Inferior parietal cortex (tissue), 1 donor: ENCODE data around the gene DSTYK.
"Not testable (repeated sequence)": the region's sequence is repeated elsewhere in the genome, so short reads cannot be mapped to it uniquely, and the experiment has no call there.

Experiments
- DNase-seq: peaks from one replicate; pipeline ENCODE4 v3.0.0-alpha.2; 2016; ENCODE audit errors: extremely low spot score

The DSTYK gene

GRCh38 chr1:205240569-205240968 lies 29.1 kb upstream of the DSTYK start:
- no peak for DNase-seq

- no peak for DNase-seq
Observed at GRCh38 chr1:205240118-205240517, 28.6 kb upstream of the DSTYK start.

- no peak for DNase-seq
Observed at GRCh38 chr1:205239078-205239477, 27.6 kb upstream of the DSTYK start.

- DNase-seq: no peak
Observed at GRCh38 chr1:205237526-205238484, 26.3 kb upstream of the DSTYK start.

- DNase-seq: no peak
Observed at GRCh38 chr1:205236951-205237475, 25.5 kb upstream of the DSTYK start.

GRCh38 chr1:205236526-205236925 lies 25.0 kb upstream of the DSTYK start:
- peak; percentile 31 for DNase-seq

- DNase-seq: peak; percentile 21
Observed at GRCh38 chr1:205235951-205236350, 24.4 kb upstream of the DSTYK start.

- not testable (repeated sequence) for DNase-seq
Observed at GRCh38 chr1:205233986-205234385, 22.5 kb upstream of the DSTYK start.

- DNase-seq: no peak
Observed at GRCh38 chr1:205232945-205233397, 21.5 kb upstream of the DSTYK start.

GRCh38 chr1:205232127-205232820 lies 20.8 kb upstream of the DSTYK start:
- DNase-seq: peak; percentile 11

GRCh38 chr1:205230982-205231381 lies 19.5 kb upstream of the DSTYK start:
- DNase-seq: peak; percentile 40

- DNase-seq: peak; percentile 70
Observed at GRCh38 chr1:205229916-205230700, 18.6 kb upstream of the DSTYK start.

GRCh38 chr1:205229399-205229871 lies 17.9 kb upstream of the DSTYK start:
- DNase-seq: peak; percentile 75

GRCh38 chr1:205228093-205228521 lies 16.6 kb upstream of the DSTYK start:
- DNase-seq: no peak

- peak; percentile 94 for DNase-seq
Observed at GRCh38 chr1:205227584-205228013, 16.1 kb upstream of the DSTYK start, which contains the start of gene TMCC2. TSS of gene TMCC2 (plus strand) at chr1:205227946. CDS start at chr1:205228565, 619 bp downstream.

GRCh38 chr1:205226868-205227583 lies 15.5 kb upstream of the DSTYK start:
- DNase-seq: peak; percentile 61

GRCh38 chr1:205225901-205226765 lies 14.6 kb upstream of the DSTYK start:
- DNase-seq: peak; percentile 5

- no peak for DNase-seq
Observed at GRCh38 chr1:205224736-205225135, 13.2 kb upstream of the DSTYK start.

- no peak for DNase-seq
Observed at GRCh38 chr1:205220421-205220820, 8.9 kb upstream of the DSTYK start.

- DNase-seq: no peak
Observed at GRCh38 chr1:205217418-205217817, 5.9 kb upstream of the DSTYK start.
